Ectodermal cell (in vitro differentiated cells): ENCODE results near the gene LRRC8B.
A peak's percentile ranks its signal among the peaks of the same experiment; 100 is the strongest.

Source experiments
- H3K27ac ChIP-seq: 2 replicates; pipeline ENCODE4 v1.7.0; 2013; ENCODE audit warnings: mild to moderate bottlenecking, low read depth, low read length; ENCODE audit not compliant: insufficient read depth, poor library complexity, severe bottlenecking
- H3K27me3 ChIP-seq: 2 replicates; pipeline ENCODE4 v1.7.0; 2013; ENCODE audit warnings: mild to moderate bottlenecking, low read length; ENCODE audit not compliant: insufficient read depth, control insufficient read depth, poor library complexity, severe bottlenecking
- H3K36me3 ChIP-seq: one replicate; pipeline ENCODE4 v1.7.0; 2013; ENCODE audit warnings: low read length; ENCODE audit not compliant: control insufficient read depth, insufficient read depth
- H3K4me1 ChIP-seq: one replicate; pipeline ENCODE4 v1.7.0; 2013; ENCODE audit warnings: low read length; ENCODE audit not compliant: control insufficient read depth, insufficient read depth
- H3K4me3 ChIP-seq: 2 replicates; pipeline ENCODE4 v1.7.0; 2013; ENCODE audit warnings: low read depth, low read length, control low read depth; ENCODE audit not compliant: insufficient read depth
- H3K9me3 ChIP-seq: 2 replicates; pipeline ENCODE4 v1.7.0; 2013; ENCODE audit warnings: mild to moderate bottlenecking, low read length, moderate library complexity; ENCODE audit not compliant: control insufficient read depth
- WGBS, 2 experiments: methylation state at CpG; one replicate each; pipeline ENCODE4 v1.1.7; 2013; ENCODE audit warnings: missing lambda C conversion rate in 2 of 2; 5-methylcytosine and 5-hydroxymethylcytosine counted together

The LRRC8B gene

GRCh38 chr1:89631816-89632656, 107.4 kb downstream of the LRRC8B start:
- Histone ChIP-seq H3K27me3 (peaks cover 49% of the 10 kb centered on the region), H3K27ac (peak overlapping the region; percentile 75), H3K36me3 (no peaks in the 10 kb centered on the region), H3K4me3 (peak overlapping the region; percentile 67), H3K9me3 (no peaks in the 10 kb centered on the region), H3K4me1 (peaks cover 16% of the 10 kb centered on the region)
- 29 to 30% methylated on average over 19 of the region's 19 CpGs for WGBS, 2 experiments

GRCh38 chr1:89632657-89633247, 108.1 kb downstream of the LRRC8B start, which contains the start of gene LRRC8C:
Gene LRRC8C (plus strand): TSS chr1:89633120. CDS start chr1:89686474, 53,354 bp downstream.
- H3K4me3 ChIP-seq, result peak within 1 kb of the TSS; percentile 67
- WGBS, 2 experiments, result 0% methylated on average over 76 of the region's 76 CpGs
- peaks cover 16% of the 10 kb centered on the region for H3K4me1 ChIP-seq
- no peaks in the 10 kb centered on the region for H3K9me3 ChIP-seq
- no peaks in the 10 kb centered on the region for H3K36me3 ChIP-seq
- peak within 1 kb of the TSS; percentile 75 for H3K27ac ChIP-seq
- H3K27me3 ChIP-seq, result peaks cover 49% of the 10 kb centered on the region

GRCh38 chr1:89633248-89633799, 108.7 kb downstream of the LRRC8B start:
- Histone ChIP-seq H3K27ac (no peak overlapping the region), H3K27me3 (peaks cover 49% of the 10 kb centered on the region), H3K36me3 (no peaks in the 10 kb centered on the region), H3K4me1 (peaks cover 16% of the 10 kb centered on the region), H3K4me3 (peak overlapping the region; percentile 67), H3K9me3 (no peaks in the 10 kb centered on the region)
- 0% methylated on average over 56 to 57 of the region's 57 CpGs for WGBS, 2 experiments

- Histone ChIP-seq H3K27ac (no peak overlapping the region), H3K27me3 (peaks cover 49% of the 10 kb centered on the region), H3K36me3 (no peaks in the 10 kb centered on the region), H3K4me1 (peaks cover 16% of the 10 kb centered on the region), H3K9me3 (no peaks in the 10 kb centered on the region), H3K4me3 (peak overlapping the region; percentile 67)
- 4 to 8% methylated on average over 31 of the region's 32 CpGs for WGBS, 2 experiments
Measured at GRCh38 chr1:89633800-89634625, 109.4 kb downstream of the LRRC8B start.

GRCh38 chr1:89635825-89636815, 111.5 kb downstream of the LRRC8B start:
- 89 to 91% methylated on average over 5 of the region's 6 CpGs for WGBS, 2 experiments
- H3K27me3 ChIP-seq, result peaks cover 42% of the 10 kb centered on the region
- peaks cover 13% of the 10 kb centered on the region for H3K4me1 ChIP-seq
- H3K36me3 ChIP-seq, result no peaks in the 10 kb centered on the region
- H3K4me3 ChIP-seq, result no peak overlapping the region
- H3K27ac ChIP-seq, result no peak overlapping the region
- no peaks in the 10 kb centered on the region for H3K9me3 ChIP-seq

GRCh38 chr1:89637496-89637895, 112.9 kb downstream of the LRRC8B start:
- H3K9me3 ChIP-seq, result no peaks in the 10 kb centered on the region
- H3K27ac ChIP-seq, result no peak overlapping the region
- H3K27me3 ChIP-seq, result peaks cover 36% of the 10 kb centered on the region
- no peak overlapping the region for H3K4me3 ChIP-seq
- H3K36me3 ChIP-seq, result no peaks in the 10 kb centered on the region
- peaks cover 5% of the 10 kb centered on the region for H3K4me1 ChIP-seq

GRCh38 chr1:89640440-89640839, 115.8 kb downstream of the LRRC8B start:
- no peaks in the 10 kb centered on the region for H3K9me3 ChIP-seq
- no peaks in the 10 kb centered on the region for H3K36me3 ChIP-seq
- no peak overlapping the region for H3K27ac ChIP-seq
- peaks cover 11% of the 10 kb centered on the region for H3K27me3 ChIP-seq
- H3K4me1 ChIP-seq, result no peaks in the 10 kb centered on the region
- no peak overlapping the region for H3K4me3 ChIP-seq

GRCh38 chr1:89641781-89642180, 117.2 kb downstream of the LRRC8B start:
- Histone ChIP-seq H3K27me3 (no peaks in the 10 kb centered on the region), H3K4me1 (no peaks in the 10 kb centered on the region), H3K9me3 (peaks cover 2% of the 10 kb centered on the region), H3K36me3 (no peaks in the 10 kb centered on the region), H3K4me3 (no peak overlapping the region), H3K27ac (no peak overlapping the region)
- 93 to 99% methylated on average over 4 of the region's 4 CpGs for WGBS, 2 experiments

- H3K36me3 ChIP-seq, result no peaks in the 10 kb centered on the region
- H3K27me3 ChIP-seq, result no peaks in the 10 kb centered on the region
- no CpG with 5 or more reads among the region's 2 CpGs for WGBS, 2 experiments
- no peak overlapping the region for H3K27ac ChIP-seq
- no peaks in the 10 kb centered on the region for H3K4me1 ChIP-seq
- peaks cover 2% of the 10 kb centered on the region for H3K9me3 ChIP-seq
- H3K4me3 ChIP-seq, result no peak overlapping the region
Measured at GRCh38 chr1:89643577-89643976, 118.9 kb downstream of the LRRC8B start.
